GM21423 (cell line): Measurements from ENCODE around the gene UBE2U.

ENCODE experiments used
- ATAC-seq: cut with Tn5 transposase; IDR thresholded peaks from one replicate; pipeline ENCODE4 v1.9.1; 2021; ENCODE audit warnings: mild to moderate bottlenecking, moderate library complexity; ENCODE audit not compliant: unreplicated experiment

UBE2U gene

DNA sequence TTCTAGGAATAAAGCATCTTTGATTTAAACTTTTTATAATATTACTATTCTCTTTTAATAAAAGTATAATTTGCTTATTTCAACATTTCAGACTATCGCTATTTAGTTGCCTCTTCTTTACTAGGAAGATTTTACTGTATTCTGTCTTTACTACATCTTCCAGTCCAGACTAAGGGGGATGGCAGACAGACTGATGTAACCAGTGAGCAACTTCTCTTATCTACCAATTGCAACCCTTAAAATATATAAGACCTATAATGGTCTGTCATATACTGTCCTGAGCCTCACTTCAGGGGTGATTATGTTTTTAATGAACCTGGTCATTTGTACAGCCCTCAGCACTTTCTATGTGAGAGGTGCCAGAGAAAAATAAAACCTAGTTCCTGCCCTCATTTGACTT is 87.0 kb downstream of the UBE2U start:
- ATAC-seq, result no peak

- ATAC-seq, result no peak
Observed at GRCh38 chr1:64291931-64292330, 88.5 kb downstream of the UBE2U start.

DNA sequence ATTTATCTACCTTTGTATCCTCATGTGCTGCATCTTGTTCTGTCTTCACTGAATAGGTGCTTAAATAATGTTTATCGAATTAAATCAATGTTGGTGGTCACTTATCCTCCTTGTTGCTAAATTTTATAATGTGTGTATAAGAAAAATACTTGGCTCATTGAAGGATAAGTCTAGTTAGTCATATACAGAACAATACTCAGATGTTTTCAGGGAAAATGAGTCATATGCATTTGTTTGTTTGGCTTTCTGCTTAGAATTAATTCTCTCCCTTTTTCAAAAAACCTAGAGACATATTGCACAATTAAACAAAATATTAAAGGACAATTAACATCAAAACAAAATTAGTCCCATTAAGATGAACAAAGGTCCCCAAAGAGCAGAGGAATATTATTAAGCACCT is 89.0 kb downstream of the UBE2U start:
- ATAC-seq, result no peak

DNA sequence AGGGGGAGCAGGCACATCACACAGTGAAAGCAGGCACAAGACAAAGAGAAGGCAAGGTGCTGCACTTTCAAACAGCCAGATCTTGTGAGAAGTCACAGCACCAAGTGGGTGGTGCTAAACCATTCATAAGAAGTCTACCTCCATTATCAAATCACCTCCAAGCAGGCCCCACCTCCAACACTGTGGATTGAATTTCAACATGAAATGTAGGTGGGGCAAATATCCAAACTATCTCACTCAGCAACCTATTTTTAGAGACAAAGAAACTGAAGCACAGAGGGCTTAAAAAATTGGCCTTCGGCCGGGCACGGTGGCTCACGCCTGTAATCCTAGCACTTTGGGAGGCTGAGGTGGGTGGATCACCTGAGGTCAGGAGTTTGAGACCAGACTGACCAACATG is 90.4 kb downstream of the UBE2U start:
- no peak for ATAC-seq

DNA sequence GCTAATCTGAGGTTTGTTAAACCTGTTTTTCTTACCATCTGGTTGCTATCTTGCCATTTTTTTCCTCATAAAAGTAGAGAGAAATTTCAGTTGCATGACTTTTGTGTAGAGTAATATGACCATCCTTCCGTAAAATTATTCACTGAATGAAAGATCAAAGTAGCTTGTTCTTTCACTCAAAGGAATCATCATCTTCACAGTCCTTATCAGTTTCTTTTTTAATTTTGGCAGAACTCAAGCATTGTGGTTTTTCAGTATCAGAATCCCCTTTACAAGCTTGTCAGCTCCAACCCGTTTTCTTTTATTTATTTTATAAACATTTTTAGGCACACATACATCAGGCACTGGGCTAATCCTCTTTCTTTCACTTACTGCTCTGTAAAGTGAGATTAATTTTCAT is 91.7 kb downstream of the UBE2U start:
- ATAC-seq, result no peak

- ATAC-seq, result no peak
Observed at GRCh38 chr1:64295561-64295960, 92.1 kb downstream of the UBE2U start.

GRCh38 chr1:64296459-64296858 is 93.0 kb downstream of the UBE2U start:
- no peak for ATAC-seq

- no peak for ATAC-seq
Observed at GRCh38 chr1:64302194-64302593, 98.8 kb downstream of the UBE2U start.

DNA sequence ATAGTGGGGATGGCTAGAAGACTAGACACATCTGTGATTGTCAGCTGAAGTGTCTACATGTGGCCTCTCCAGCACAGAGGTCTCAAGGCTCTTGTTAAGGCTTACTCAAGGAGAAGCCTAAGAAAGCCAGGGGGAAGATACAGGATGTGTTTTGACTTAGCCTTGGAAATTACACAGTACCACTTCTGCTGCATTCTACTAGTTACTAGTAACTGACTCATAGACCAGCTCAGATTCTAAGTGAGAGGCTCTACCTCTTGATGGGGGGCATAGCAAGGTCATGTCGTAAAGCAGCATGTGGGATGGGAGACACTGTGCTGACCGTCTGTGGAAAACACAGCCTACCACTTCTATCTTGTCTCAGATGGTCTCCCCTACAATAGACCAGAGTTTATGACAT is 99.5 kb downstream of the UBE2U start:
- no peak for ATAC-seq

GRCh38 chr1:64304823-64305222 is 101.4 kb downstream of the UBE2U start:
- ATAC-seq, result no peak

GRCh38 chr1:64308866-64309265 is 105.4 kb downstream of the UBE2U start:
- no peak for ATAC-seq

- no peak for ATAC-seq
Observed at GRCh38 chr1:64309431-64309831, 106.0 kb downstream of the UBE2U start.

DNA sequence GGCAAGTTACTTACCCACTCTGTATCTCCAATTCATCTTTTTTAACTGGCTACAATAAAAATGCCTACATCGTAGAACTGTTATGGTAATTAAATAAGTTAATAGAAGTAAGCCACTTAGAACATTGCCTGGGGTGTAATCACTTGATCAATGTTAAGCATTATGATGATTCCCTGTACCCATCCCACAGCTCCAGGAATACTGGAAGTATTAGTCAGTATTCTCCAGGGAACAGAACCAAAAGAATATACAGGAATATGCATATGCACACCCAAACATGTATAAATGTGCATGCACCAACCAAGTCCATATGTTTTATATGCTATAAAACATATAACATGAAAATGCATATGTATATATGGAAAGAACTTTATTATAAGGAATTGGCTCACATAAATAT is 107.3 kb downstream of the UBE2U start:
- ATAC-seq, result no peak

GRCh38 chr1:64312431-64312830 is 109.0 kb downstream of the UBE2U start:
- ATAC-seq, result no peak

DNA sequence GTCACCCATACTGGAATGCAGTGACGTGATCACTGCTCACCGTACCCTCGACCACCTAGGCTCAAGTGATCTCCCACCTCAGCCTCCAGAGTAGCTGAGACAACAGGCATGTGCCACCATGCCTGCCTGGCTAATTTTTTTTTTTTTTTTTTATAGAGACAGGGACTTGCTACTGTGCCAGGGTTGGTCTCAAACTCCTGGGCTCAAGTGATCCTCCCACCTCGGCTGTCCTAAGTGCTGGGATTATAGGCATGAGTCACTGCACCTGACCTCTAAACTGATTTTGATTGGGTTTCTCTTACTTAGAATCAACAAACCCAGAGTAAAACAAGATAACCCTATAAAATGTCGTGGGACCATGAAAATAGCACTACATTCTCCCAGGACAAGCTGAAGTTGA is 112.0 kb downstream of the UBE2U start:
- ATAC-seq, result no peak
